SK-N-SH (cell line): ENCODE measurements around the gene NYAP1.

Source experiments
- CTCF ChIP-seq: fragments of 200-600 bp; sonication (generic); IDR thresholded peaks from 2 replicates; pipeline ENCODE4 v1.6.1; 2017; ENCODE audit warnings: antibody characterized with exemption, mild to moderate bottlenecking, moderate library complexity
- RAD21 ChIP-seq: IDR thresholded peaks from 2 replicates; pipeline ENCODE4 v1.6.1; 2012; ENCODE audit warnings: mild to moderate bottlenecking, low read length
- RFX5 ChIP-seq: IDR thresholded peaks from 2 replicates; pipeline ENCODE4 v1.6.1; 2012; ENCODE audit warnings: mild to moderate bottlenecking, improper control_type of control experiment, low read length
- TEAD4 ChIP-seq: IDR thresholded peaks from 2 replicates; pipeline ENCODE4 v1.4.0; 2012; ENCODE audit warnings: mild to moderate bottlenecking, borderline replicate concordance; ENCODE audit not compliant: insufficient read depth
- USF2 ChIP-seq: fragments of 150-350 bp; IDR thresholded peaks from 2 replicates; pipeline ENCODE4 v1.6.1; 2017; ENCODE audit warnings: antibody characterized with exemption, low read length, low read depth, borderline replicate concordance
- TF ChIP-seq, protein P1 (sequence below): IDR thresholded peaks from 2 replicates; pipeline ENCODE4 v1.6.1; 2012; ENCODE audit warnings: mild to moderate bottlenecking, low read depth, low read length, moderate library complexity

GRCh38 chr7:100489121-100489520 is 5.4 kb downstream of the NYAP1 start:
- TF ChIP-seq RAD21, result no peak
- no peak for TF ChIP-seq CTCF
- TF ChIP-seq TEAD4, result no peak
- TF ChIP-seq, protein P1, sequence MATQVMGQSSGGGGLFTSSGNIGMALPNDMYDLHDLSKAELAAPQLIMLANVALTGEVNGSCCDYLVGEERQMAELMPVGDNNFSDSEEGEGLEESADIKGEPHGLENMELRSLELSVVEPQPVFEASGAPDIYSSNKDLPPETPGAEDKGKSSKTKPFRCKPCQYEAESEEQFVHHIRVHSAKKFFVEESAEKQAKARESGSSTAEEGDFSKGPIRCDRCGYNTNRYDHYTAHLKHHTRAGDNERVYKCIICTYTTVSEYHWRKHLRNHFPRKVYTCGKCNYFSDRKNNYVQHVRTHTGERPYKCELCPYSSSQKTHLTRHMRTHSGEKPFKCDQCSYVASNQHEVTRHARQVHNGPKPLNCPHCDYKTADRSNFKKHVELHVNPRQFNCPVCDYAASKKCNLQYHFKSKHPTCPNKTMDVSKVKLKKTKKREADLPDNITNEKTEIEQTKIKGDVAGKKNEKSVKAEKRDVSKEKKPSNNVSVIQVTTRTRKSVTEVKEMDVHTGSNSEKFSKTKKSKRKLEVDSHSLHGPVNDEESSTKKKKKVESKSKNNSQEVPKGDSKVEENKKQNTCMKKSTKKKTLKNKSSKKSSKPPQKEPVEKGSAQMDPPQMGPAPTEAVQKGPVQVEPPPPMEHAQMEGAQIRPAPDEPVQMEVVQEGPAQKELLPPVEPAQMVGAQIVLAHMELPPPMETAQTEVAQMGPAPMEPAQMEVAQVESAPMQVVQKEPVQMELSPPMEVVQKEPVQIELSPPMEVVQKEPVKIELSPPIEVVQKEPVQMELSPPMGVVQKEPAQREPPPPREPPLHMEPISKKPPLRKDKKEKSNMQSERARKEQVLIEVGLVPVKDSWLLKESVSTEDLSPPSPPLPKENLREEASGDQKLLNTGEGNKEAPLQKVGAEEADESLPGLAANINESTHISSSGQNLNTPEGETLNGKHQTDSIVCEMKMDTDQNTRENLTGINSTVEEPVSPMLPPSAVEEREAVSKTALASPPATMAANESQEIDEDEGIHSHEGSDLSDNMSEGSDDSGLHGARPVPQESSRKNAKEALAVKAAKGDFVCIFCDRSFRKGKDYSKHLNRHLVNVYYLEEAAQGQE, result no peak
- no peak for TF ChIP-seq RFX5
- TF ChIP-seq USF2, result no peak
